Hepatocyte (in vitro differentiated cells): ENCODE results near the gene LAG3.

Experiments used
- EZH2 ChIP-seq: fragments of 200-600 bp; sonication (generic); IDR thresholded peaks from 2 replicates; pipeline ENCODE4 v1.6.1; 2016; ENCODE audit warnings: antibody characterized with exemption, mild to moderate bottlenecking, borderline replicate concordance
- EZH2phosphoT487 ChIP-seq: fragments of 200-600 bp; sonication (generic); IDR thresholded peaks from one replicate; pipeline ENCODE4 v1.6.1; 2018; ENCODE audit warnings: antibody characterized with exemption, mild to moderate bottlenecking, low read depth, moderate library complexity; ENCODE audit not compliant: unreplicated experiment, severe bottlenecking
- TF ChIP-seq, protein P1 (sequence below): fragments of 200-600 bp; sonication (generic); IDR thresholded peaks from 2 replicates; pipeline ENCODE4 v1.5.1; 2016; ENCODE audit warnings: antibody characterized with exemption, mild to moderate bottlenecking; ENCODE audit not compliant: poor library complexity

GRCh38 chr12:6827437-6827911 is 55.2 kb downstream of the LAG3 start:
- TF ChIP-seq, protein P1, sequence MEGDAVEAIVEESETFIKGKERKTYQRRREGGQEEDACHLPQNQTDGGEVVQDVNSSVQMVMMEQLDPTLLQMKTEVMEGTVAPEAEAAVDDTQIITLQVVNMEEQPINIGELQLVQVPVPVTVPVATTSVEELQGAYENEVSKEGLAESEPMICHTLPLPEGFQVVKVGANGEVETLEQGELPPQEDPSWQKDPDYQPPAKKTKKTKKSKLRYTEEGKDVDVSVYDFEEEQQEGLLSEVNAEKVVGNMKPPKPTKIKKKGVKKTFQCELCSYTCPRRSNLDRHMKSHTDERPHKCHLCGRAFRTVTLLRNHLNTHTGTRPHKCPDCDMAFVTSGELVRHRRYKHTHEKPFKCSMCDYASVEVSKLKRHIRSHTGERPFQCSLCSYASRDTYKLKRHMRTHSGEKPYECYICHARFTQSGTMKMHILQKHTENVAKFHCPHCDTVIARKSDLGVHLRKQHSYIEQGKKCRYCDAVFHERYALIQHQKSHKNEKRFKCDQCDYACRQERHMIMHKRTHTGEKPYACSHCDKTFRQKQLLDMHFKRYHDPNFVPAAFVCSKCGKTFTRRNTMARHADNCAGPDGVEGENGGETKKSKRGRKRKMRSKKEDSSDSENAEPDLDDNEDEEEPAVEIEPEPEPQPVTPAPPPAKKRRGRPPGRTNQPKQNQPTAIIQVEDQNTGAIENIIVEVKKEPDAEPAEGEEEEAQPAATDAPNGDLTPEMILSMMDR: no peak
- TF ChIP-seq EZH2 (no peak), EZH2phosphoT487 (no peak)
